Fibroblast of skin of scalp (primary cell): Measurements from ENCODE around the gene STRAP. TPM values are rescaled to one million over a fixed set of nuclear protein-coding genes. Genes with fewer than 3 reads are reported as not detected.

Source experiments
- DNase-seq: peaks from one replicate; pipeline ENCODE4 v3.0.0-alpha.2; 2013
- polyA plus RNA-seq, 2 experiments: library from polyadenylated mRNA; unstranded; fragments of 120-200 nt; gene quantifications; one replicate each; pipeline ENCODE4 v1.2.1, GENCODE V29; 2013; ENCODE audit not compliant: insufficient read length in 2 of 2

Gene STRAP, protein sequence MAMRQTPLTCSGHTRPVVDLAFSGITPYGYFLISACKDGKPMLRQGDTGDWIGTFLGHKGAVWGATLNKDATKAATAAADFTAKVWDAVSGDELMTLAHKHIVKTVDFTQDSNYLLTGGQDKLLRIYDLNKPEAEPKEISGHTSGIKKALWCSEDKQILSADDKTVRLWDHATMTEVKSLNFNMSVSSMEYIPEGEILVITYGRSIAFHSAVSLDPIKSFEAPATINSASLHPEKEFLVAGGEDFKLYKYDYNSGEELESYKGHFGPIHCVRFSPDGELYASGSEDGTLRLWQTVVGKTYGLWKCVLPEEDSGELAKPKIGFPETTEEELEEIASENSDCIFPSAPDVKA
- polyA plus RNA-seq (2013, experiment 1 of 2; ENCODE audit: insufficient read length) = 208 TPM
- 217 TPM for polyA plus RNA-seq (2013, experiment 2 of 2; ENCODE audit: insufficient read length)

- DNase-seq = peak; percentile 97
These were observed at the start of gene STRAP for GRCh38 chr12:15882118-15882971. Gene STRAP (plus strand): TSS chr12:15882387. CDS start chr12:15882708, 321 bp downstream.

- no peak for DNase-seq
These were observed 47.6 kb upstream of the STRAP start for GRCh38 chr12:15834575-15834974.

DNA sequence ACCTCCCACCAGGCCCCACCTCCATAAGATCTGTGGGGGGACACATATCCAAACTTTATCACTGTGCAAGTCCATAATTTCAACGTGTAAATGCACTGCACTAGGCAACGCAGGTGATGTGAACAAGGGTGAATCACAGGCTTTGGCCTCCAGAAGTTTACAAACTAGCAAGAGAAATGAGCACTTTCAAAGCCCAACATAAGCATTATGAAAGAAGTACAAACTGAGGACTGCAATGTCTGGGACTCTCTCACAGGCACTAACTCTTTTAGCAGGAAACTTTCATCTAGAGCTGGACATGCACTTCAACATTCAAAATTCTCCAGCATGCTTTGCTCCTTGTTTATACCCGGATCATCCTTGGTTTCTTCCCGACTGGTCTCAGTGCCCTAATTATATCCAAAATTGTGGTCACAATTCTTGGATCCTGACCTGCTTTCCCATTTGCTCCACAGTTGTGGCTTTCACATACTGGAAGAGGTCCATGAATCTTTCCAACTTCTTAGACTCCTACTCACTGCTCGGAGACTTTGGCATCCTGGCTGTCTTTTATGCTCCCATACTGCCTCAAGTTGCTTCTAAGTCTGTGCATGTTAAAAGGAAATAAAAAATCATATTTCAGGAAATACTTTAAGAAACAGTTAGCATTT is 44.9 kb upstream of the STRAP start:
- peak; percentile 91 for DNase-seq

GRCh38 chr12:15839041-15839440 is 43.1 kb upstream of the STRAP start:
- DNase-seq = no peak

DNA sequence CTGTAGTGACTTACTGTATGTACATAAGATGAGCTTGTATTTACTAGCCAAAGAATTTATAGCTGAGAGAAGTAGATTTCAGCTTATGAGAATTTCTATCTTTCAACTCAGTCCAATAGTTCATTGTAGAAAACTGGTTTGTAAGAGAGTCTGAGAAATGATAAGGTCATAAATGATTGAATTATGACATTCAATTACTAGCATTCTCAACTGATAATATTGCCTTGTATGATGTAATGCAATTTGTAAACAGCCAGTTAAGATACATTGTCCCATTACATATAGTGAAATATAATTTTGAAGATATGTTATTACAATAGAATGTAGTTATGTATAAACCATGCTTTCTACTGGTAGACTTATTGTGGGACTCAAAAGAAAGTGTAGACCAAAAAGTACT is 42.5 kb upstream of the STRAP start:
- no peak for DNase-seq

DNA sequence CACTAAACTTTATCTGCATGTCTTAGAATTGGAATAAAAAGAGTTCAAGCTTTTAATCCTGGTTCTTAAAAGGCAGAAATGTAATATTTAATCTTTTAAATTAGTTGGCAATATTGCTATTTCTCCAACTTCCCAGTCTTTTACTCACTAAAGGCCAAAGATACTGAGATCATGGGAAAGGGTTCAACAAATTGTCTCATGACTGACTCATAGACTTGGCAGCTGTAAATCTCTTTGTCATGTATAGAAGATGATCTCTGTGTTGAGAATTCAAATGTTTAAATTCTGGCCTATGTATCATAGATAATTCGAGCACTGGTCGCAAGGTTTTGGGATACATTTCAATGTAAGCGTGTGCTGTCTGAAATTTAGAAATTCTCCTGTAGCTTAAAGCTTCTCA is 40.1 kb upstream of the STRAP start:
- DNase-seq = peak; percentile 95

- peak; percentile 44 for DNase-seq
These were observed 35.3 kb upstream of the STRAP start for GRCh38 chr12:15846887-15847286.

DNA sequence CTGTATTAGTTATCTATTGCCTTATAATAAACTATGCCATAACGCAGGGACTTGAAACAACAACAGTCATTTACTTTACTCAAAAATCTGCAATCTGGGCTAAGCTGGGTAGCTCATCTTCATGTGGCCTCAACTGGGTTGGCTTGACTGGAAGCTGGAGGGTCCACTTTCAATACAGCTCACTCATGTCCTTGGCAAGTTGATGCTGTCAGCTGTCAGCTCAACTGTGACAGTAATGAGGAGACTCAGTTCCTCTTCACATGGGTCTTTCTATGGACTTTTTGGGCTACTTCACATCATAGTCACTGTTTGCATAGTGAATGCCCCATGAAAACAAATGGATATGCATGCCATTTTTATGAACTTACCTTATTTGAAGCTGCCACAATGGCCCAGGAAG is 33.6 kb upstream of the STRAP start:
- DNase-seq = no peak

- no peak for DNase-seq
These were observed 31.1 kb upstream of the STRAP start for GRCh38 chr12:15851045-15851620.

- DNase-seq = no peak
These were observed 30.3 kb upstream of the STRAP start for GRCh38 chr12:15851919-15852318.

GRCh38 chr12:15852383-15852782 is 29.8 kb upstream of the STRAP start:
- peak; percentile 79 for DNase-seq

DNA sequence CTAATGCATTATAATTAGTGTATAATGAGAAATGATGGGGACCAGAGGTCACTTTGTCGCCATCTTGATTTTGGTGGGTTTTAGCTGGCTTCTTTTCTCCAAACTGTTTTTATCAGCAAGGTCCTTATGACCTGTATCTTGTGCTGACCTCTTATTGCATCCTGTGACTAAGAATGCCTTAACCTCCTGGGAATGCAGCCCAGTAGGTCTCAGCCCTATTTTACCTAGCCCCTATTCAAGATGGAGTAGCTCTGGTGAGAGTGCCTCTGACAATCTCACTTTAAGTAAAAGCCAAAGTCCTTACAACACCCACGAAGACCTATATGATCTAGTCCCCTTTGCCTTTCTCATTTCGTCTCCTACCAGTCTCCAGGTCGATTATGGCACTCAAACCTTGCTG is 28.3 kb upstream of the STRAP start:
- DNase-seq = no peak

DNA sequence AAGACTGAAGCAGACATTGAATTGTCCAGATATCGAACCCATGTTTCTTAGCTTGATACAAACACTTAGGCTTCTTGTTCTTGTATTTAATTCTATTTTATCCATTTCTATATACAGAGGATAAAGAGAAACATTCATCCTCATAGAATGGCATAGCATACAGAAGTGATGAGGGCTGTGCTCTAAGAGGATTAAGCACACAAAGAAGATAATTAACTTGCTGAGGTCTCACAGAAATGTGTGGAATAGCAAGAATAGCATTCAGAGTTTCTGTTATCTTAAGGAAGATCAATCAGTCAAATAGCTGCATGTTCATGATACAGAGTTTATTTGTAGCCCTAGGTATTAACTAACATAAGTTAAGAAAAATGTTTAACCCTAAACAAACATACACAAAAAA is 27.3 kb upstream of the STRAP start:
- DNase-seq = peak; percentile 27

DNA sequence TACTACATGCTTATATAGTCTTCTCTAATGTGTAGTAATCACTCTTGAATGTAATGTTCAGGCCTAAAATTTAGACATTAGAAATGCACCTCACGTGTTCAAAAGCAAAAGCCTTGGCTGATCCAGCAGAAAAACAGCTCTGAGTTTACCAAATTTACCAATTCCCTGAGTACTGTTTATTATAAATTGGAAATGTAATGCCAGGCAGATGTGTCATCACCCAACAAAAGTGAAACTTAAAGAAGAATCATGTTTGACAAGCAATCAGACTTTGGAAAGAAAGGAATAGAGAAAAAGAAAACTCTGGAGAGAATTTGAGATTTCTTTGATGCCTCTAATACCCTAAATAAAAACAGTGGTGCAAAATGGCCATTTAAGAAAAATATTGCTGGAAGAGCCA is 26.5 kb upstream of the STRAP start:
- DNase-seq = peak; percentile 73

GRCh38 chr12:15856097-15856982 is 25.8 kb upstream of the STRAP start:
- peak; percentile 72 for DNase-seq

DNA sequence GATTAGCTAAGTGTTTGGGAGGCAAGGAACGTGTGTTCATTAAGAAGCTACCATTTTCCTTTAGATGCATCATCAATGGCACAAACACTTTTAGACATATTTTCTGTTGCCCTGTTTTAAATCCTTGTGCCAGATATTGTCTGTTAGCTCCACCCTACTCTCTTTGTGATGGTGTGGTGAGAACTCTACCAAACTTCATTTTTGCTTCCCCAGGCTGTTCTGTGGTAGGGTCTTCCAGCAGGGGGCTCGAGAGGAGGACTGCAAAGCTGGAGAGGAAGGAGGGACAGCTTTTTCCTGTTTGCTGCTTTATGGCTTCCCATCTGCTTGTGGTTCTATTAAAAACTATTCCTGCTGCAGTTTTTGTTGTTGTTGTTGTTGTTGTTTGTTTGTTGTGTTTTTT is 23.8 kb upstream of the STRAP start:
- no peak for DNase-seq

DNA sequence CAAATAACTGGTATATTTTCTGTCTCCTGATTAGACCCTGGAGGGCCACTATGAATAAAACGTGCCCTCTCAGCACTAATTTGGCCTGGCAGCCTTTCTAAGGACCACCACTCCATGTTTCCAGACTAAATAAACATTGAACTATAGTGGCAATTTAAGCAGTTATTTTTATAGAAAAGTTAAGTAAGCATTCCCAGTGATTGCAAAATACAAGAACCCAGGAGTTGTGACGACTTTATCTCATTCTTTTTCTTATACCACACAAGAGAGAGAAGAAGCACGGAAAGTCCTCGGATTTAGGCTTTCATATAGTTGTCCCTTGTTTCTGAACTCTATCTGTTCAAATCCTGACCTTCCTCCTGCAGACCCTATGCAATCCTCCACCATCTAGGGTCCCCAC is 23.1 kb upstream of the STRAP start:
- no peak for DNase-seq

DNA sequence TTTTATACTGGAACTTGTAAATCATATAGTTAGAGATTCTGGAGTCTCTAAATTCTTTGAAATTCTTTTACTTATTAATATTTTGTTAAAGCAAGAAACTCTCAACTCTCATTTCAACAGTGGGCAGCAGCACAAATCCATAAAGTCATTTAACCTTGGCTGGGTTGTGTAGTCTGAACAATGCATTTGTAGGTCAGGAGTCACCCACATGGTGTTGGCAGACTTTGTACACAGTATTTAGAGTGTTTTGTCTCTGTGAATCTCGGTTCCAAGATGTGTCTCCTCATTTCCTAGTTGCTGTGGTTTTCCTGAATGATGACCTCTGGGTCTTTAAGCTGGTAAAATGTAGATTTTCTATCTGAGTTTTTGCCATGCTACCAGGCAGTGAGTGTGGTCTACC is 20.8 kb upstream of the STRAP start:
- DNase-seq = no peak

DNA sequence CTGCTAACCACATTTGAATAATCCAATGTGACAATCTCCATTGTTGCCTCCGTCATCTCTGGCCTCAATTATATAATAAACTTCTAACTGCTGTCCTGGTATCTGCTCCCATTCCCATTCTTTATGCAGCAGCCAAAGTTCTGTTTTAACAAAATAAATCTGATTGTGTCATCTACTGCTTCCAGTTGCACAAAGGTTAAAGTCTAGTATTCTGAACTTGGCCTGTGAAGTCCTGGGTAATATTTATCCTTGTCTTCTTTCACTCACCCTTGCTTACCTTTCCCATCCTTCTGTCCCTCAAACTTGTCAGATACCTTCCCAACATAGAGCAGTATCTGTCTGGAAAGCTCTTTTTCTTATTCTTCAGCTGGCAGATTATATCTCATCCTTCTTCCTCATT is 19.3 kb upstream of the STRAP start:
- DNase-seq = no peak

GRCh38 chr12:15863372-15863771 is 18.8 kb upstream of the STRAP start:
- no peak for DNase-seq

DNA sequence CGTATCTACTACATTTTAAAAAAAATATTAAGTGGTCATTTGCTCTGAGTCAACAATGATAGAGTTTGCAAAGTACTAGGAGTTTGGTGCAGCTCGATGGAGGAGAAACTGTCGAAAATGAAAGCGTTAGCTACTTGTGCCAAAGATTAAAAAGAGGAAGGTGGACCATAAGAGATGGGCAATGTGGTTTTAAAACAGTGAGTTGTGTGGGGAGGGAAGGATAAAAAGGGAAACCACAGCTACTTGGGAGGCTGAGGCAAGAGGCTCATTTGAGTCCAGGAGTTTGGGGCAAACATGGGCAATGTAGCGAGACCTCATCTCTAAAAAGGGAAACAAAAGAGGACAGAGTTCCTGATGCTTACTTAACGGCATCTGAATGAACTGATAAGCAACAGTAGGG is 18.2 kb upstream of the STRAP start:
- DNase-seq = no peak

GRCh38 chr12:15868186-15868585 is 14.0 kb upstream of the STRAP start:
- DNase-seq = no peak
